Limb (tissue), 2 donors: ENCODE data around the gene C17orf114.
A peak's percentile ranks its signal among the peaks of the same experiment; 100 is the strongest.

ENCODE experiments used
- DNase-seq, 2 donors: peaks; one replicate each; pipeline ENCODE4 v3.0.0-alpha.2; 2016; ENCODE audit errors: extremely low spot score in 2 of 2

Gene C17orf114

GRCh38 chr17:4788159-4788806 lies 13.8 kb downstream of the C17orf114 start:
- peak in 1 of 2 donors; percentile 26 for DNase-seq

- DNase-seq, result peak in 1 of 2 donors; percentile 29
Measured at GRCh38 chr17:4786516-4786915, 15.6 kb downstream of the C17orf114 start.

- DNase-seq, result peak in 1 of 2 donors; percentile 42
Measured at GRCh38 chr17:4786106-4786511, 16.0 kb downstream of the C17orf114 start, which contains the start of gene VMO1. VMO1 (minus strand) TSS chr17:4786364; CDS start chr17:4786352, 12 bp downstream.

- peak in 1 of 2 donors; percentile 35 for DNase-seq
Measured at GRCh38 chr17:4785311-4786105, 16.6 kb downstream of the C17orf114 start.

GRCh38 chr17:4782652-4783051 lies 19.5 kb downstream of the C17orf114 start:
- DNase-seq, result no peak

GRCh38 chr17:4780325-4780955 lies 21.7 kb downstream of the C17orf114 start:
- no peak for DNase-seq

- no peak for DNase-seq
Measured at GRCh38 chr17:4777969-4778760, 24.0 kb downstream of the C17orf114 start.

GRCh38 chr17:4772235-4772613 lies 29.9 kb downstream of the C17orf114 start:
- DNase-seq, result no peak

- DNase-seq, result peak in 1 of 2 donors; percentile 37
Measured at GRCh38 chr17:4771519-4772234, 30.5 kb downstream of the C17orf114 start, which contains the start of gene TM4SF5. TM4SF5 (plus strand) TSS chr17:4771886; CDS start chr17:4771923, 37 bp downstream.

- DNase-seq, result no peak
Measured at GRCh38 chr17:4769628-4770027, 32.5 kb downstream of the C17orf114 start.

- DNase-seq, result no peak
Measured at GRCh38 chr17:4768298-4768697, 33.8 kb downstream of the C17orf114 start.

GRCh38 chr17:4766723-4767122 lies 35.4 kb downstream of the C17orf114 start:
- DNase-seq, result no peak

GRCh38 chr17:4766201-4766600 lies 35.9 kb downstream of the C17orf114 start:
- no peak for DNase-seq

GRCh38 chr17:4764595-4764994 lies 37.5 kb downstream of the C17orf114 start:
- no peak for DNase-seq

- no peak for DNase-seq
Measured at GRCh38 chr17:4759776-4760236, 42.3 kb downstream of the C17orf114 start.

GRCh38 chr17:4753392-4753791 lies 48.7 kb downstream of the C17orf114 start:
- DNase-seq, result no peak

GRCh38 chr17:4751932-4752331 lies 50.2 kb downstream of the C17orf114 start:
- DNase-seq, result no peak
